C4-2B (cell line): ENCODE results near the gene ADGRB2.

Experiments
- H3K27ac ChIP-seq: fragments of 450-650 bp; 2 replicates; pipeline ENCODE4 v1.5.1; 2017
- ZFX ChIP-seq: fragments of 450-650 bp; IDR thresholded peaks from 2 replicates; pipeline ENCODE4 v1.6.1; 2017
- TF ChIP-seq, protein P1 (sequence below): fragments of 450-650 bp; conservative IDR thresholded peaks from 2 replicates; pipeline ENCODE4 v1.5.1; 2017; ENCODE audit warnings: mild to moderate bottlenecking

Gene ADGRB2

DNA sequence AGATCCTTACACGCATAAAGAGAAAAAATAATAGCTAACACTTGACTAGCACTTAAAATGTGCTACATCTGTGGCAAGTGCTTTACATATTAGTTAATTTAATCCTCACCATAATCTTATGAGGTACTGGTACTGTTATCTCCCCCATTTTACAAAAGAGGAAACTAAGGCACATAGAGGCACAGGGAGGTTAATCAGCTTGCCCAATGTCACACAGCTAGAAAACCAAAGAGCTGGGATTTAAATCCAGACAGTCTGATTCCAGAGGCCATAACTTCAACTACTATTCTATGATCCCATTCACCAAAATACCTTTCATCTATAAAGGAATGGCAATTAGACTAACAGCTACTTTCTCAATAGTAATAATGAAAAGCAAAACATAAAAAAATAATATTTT is 40.0 kb upstream of the ADGRB2 start:
- H3K27ac ChIP-seq = no peak overlapping the region
- TF ChIP-seq, protein P1, sequence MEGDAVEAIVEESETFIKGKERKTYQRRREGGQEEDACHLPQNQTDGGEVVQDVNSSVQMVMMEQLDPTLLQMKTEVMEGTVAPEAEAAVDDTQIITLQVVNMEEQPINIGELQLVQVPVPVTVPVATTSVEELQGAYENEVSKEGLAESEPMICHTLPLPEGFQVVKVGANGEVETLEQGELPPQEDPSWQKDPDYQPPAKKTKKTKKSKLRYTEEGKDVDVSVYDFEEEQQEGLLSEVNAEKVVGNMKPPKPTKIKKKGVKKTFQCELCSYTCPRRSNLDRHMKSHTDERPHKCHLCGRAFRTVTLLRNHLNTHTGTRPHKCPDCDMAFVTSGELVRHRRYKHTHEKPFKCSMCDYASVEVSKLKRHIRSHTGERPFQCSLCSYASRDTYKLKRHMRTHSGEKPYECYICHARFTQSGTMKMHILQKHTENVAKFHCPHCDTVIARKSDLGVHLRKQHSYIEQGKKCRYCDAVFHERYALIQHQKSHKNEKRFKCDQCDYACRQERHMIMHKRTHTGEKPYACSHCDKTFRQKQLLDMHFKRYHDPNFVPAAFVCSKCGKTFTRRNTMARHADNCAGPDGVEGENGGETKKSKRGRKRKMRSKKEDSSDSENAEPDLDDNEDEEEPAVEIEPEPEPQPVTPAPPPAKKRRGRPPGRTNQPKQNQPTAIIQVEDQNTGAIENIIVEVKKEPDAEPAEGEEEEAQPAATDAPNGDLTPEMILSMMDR = no peak
- TF ChIP-seq ZFX = no peak

DNA sequence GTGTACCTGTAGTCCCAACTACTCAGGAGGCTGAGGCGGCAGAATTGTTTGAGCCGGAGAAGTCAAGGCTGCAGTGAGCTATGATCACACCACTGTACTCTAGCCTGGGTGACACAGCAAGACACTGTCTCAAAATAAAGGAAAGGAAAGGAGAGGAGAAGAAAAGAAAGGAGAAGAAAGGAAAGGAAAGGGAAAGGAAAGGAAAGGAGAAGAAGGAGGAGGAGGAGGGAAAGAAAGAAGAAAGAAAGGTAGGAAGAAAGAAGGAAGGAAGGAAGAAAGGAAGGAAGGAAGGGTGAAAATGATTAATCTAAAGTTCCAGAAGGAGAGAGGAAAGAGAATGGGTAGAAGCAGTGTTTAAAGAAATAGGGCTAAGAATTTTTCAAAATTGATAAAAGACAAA is 39.5 kb upstream of the ADGRB2 start:
- no peak for TF ChIP-seq ZFX
- TF ChIP-seq, protein P1 = no peak

DNA sequence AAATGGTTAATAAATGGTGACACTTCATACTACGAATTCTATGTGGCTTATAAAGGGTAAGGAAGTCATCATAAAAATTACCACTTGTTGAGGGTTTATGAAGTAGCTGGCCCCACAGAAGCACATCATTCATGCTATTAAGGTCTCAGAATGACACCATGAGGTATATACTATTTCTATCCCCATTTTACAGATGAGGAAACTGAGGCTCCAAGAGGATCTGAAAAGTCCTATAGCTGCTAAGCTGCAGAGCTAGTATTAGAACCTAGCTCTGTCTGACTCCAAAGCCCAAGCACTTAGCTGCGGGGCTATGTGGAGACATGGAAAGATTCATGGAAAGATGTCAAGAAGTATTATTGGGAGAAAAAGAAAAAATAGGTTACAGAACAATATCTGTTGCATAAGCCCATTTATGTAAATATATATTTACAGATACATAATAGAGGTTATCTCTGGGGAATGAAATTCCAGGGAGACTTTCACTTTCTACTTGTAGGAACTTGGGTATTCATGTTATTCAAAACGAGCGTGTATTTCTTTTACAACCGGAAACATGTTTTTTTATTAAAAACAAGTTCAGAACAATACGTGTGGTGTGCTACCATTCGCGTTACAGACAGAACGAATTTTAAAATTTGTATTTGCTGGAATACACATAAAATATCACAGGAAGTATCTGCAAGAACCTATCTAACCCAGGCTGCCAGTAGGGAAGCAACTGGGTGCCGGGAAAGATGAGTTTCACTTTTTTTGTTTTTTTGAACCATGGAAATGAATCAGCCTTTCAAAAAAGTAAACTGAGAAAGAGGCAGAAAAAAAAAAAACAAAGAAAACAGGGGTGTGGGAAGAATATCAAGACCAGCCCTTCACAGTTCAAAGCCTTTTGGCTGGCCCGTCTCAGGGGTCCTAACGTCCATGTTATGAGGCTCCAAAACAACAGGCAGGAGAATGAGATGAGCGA is 38.3 kb upstream of the ADGRB2 start:
- TF ChIP-seq, protein P1 = no peak
- no peak for TF ChIP-seq ZFX
- no peak overlapping the region for H3K27ac ChIP-seq

More for the DNA sequence above, 39.5 kb upstream of the ADGRB2 start:
- H3K27ac ChIP-seq = no peak overlapping the region

DNA sequence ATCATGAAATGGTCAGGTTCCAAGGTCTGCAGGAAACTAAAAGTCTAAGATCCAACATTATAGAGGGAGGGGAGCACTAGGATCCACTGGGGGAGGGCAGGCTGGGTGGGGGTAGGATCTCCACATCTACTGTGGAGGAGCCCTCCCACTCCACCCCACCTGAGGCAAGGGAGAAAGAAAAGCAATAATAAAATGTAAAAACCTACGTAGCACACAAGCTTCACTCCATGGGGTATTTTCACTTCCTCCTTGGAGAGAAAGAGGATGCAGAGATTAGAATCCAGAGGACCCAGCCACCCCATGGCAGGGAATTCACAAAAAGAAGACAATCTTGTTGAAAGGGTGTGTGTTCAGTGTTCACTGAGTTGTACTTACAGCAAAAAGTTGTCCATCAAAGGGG is 37.3 kb upstream of the ADGRB2 start:
- TF ChIP-seq ZFX = no peak
- TF ChIP-seq, protein P1 = no peak
- H3K27ac ChIP-seq = no peak overlapping the region

DNA sequence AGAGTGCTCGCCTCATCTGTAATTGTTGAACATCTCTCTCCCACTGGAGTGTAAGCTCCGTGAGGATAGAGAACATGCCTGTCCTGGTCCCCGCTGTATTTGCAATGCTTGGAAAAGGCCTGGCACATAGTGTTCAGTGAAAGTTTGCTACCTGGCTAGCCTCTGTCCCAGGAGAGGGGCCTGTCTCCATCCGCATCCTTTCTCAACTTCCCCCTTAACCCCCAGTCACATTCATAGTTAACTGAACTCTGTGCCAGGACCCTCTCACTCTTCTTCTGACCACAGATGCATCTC is 36.5 kb upstream of the ADGRB2 start:
- TF ChIP-seq, protein P1 = no peak
- no peak for TF ChIP-seq ZFX
- no peak overlapping the region for H3K27ac ChIP-seq

DNA sequence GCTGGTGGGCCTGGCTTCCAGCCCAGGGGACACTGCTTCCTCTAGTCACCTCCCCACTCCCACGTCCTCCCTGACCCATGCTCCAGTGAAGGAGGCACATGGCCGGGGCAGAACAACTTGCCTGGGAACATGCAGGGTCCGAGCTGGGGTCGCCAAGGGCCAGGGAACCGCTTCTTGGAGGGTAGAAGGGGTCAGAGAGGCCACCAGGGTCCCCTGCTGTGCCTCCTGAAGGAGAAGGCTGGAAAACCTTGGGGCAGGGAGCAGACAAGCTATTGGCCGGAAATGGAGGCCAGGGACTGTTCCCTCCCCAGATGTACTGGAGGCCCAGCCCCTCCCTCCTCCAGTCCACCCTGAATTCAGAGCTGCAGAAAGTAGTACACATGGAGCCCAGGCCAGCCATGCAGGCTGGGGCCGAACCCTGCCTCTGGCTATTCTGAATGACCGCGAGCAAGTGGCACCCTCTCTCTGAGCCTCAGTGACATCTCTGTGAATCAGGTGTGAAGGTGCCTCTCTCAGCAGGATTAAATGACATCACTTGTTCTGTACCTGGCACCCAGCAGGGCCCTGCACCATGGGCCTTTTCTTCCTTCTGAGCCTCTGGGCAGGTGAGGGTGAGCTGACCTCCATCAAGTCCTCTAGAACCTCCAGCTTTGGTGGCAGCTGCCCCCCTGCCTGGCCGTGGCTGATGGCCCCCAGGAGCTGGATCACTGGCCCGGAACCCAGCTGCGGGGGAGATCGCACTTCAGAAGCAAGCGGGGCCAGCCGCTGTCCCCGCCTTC is 35.9 kb upstream of the ADGRB2 start:
- no peak overlapping the region for H3K27ac ChIP-seq
- TF ChIP-seq, protein P1 = no peak
- TF ChIP-seq ZFX = no peak
